Transverse colon (tissue), 3 donors: ENCODE results near the gene ATF6.

Experiments
- CTCF ChIP-seq, 5 experiments: fragments of 200-600 bp in 3 of 5; fragments of 450-650 bp in 2 of 5; sonication (generic) in 3 of 5; IDR thresholded peaks; 1 replicate in 2 of 5; 2 replicates in 3 of 5; pipeline ENCODE4 v1.5.1; 2016 to 2017; ENCODE audit warnings: antibody characterized with exemption in 5 of 5, inconsistent platforms in 3 of 5, mild to moderate bottlenecking in 2 of 5, moderate library complexity in 1 of 5
- POLR2A ChIP-seq: fragments of 450-650 bp; IDR thresholded peaks from one replicate; pipeline ENCODE4 v1.6.1; 2016; ENCODE audit warnings: antibody characterized with exemption, mild to moderate bottlenecking, moderate library complexity

GRCh38 chr1:161982507-161982895 is 216.4 kb downstream of the ATF6 start:
- TF ChIP-seq POLR2A (no peak), CTCF (IDR thresholded peaks at IDR 0.05) (no peak)
